IPS DF 19.7 (cell line): Measurements from ENCODE around the gene FLRT2.

ENCODE experiments used
- DNase-seq: peaks from one replicate; pipeline ENCODE4 v3.0.0-alpha.2; 2013; ENCODE audit warnings: low read depth, low spot score

FLRT2 gene

DNA sequence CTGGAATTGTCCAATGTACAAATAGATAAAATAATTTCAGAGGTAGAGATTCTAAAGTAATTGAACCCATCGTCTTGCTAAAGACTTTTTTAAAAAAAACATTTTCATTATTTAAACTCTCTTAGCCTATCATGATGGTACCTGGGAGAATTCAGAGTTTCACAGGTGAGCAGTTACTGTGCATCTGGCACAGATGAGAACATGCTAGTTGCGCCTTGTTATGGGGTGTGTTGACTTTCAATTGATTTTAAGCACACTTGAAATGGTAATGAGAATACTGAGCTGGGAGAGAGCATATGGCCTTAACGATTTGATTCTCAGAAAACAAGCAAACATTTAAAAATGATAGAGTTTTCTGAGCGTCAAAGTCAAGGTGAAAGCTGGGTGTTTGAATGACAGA is 66.6 kb downstream of the FLRT2 start:
- DNase-seq = no peak

DNA sequence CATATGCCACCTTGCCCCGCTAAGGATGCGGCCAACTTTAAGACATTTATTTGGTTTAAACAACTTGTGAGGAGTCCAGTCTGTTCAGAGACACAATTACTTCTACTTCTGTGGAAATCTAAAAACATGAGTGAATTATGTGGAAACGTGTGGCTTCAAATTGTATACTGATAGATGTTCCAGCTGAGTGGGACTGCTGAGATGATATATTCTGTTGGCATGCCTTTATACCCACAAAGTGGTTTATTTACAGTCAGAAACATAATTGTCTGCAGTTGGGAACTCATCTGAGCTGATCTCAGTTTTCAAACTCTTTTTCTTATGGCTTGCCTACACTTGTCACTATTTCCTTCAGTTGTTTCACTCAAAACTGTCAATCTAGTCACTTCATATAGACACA is 67.8 kb downstream of the FLRT2 start:
- no peak for DNase-seq

GRCh38 chr14:85599939-85600338 is 70.0 kb downstream of the FLRT2 start:
- DNase-seq = no peak

DNA sequence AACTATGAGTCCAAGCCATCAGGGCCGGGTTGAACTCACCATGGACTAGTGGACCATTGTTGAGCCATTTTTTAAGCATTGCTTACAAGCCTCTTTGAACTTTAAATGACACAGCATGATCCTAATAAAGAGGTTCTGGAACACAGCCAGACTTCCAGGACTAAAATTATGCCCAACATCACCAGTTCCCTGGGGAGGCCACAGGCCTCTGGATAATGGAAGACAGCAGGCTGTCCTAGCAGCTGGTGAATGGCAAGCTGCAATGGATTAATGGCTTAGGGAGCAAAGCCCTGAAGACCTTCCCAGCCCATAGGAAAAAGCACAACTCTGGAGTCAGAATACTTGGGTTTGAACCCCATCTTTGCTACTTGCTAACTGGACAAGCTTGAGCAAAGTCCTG is 71.3 kb downstream of the FLRT2 start:
- DNase-seq = no peak

- DNase-seq = no peak
These were observed 71.7 kb downstream of the FLRT2 start for GRCh38 chr14:85601690-85602089.

- no peak for DNase-seq
These were observed 72.4 kb downstream of the FLRT2 start for GRCh38 chr14:85602345-85602744.

DNA sequence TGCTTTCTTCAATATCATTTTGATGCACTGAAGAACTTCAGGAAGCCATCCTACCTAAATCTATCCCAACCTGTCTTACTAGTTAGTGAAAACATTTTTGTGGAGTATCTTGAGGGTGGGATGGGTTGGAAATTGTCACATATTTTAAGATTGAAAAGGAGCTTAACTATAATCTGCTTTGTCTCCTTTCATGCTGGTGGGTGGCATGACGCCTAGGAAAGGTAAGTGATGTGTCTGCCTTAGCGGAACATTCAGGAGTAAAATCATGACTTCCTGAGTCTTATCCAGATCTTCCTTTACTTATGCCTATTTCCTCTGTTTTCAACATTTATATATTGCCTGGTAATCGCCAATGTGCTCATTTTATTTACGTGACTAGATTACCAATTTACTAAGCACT is 74.1 kb downstream of the FLRT2 start:
- DNase-seq = no peak

DNA sequence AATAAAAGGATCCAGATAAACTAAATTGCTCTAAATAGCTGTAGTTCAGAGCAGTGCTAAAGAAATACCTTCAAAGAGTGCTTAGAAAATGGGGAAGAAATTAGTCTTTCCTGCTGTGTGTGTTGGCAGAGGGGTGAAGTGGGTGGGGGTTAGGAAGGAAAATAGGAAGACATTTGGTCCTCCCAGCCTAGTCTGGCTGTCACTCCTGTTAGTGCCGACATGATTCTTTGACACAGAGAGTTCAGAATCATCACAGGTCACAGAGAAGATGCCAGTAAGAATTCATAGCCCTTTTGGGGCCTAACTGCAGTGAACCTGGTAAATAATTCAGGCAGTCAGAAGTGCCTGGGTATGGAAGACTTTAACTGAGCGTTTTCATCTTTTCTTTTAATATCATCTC is 74.8 kb downstream of the FLRT2 start:
- no peak for DNase-seq

- DNase-seq = no peak
These were observed 77.7 kb downstream of the FLRT2 start for GRCh38 chr14:85607651-85608081.

DNA sequence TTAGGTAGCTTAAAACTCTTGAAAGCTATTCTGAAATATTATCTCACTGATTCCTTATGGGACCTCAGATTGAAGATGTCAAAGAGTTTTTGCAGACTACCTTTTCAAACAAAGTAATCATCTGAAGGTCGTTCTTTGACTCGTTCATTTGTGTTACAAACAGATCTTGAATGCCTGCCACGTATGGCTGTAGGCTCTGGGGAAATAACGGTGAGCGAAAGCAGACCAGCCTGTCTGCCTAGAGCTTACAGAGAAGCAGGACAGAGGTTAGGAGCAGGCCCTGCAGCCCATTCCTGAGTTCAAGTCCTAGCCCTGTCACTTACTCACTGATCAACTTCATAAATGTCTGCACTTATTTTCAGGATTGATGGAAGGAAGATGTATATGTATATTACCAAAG is 83.6 kb downstream of the FLRT2 start:
- DNase-seq = no peak

DNA sequence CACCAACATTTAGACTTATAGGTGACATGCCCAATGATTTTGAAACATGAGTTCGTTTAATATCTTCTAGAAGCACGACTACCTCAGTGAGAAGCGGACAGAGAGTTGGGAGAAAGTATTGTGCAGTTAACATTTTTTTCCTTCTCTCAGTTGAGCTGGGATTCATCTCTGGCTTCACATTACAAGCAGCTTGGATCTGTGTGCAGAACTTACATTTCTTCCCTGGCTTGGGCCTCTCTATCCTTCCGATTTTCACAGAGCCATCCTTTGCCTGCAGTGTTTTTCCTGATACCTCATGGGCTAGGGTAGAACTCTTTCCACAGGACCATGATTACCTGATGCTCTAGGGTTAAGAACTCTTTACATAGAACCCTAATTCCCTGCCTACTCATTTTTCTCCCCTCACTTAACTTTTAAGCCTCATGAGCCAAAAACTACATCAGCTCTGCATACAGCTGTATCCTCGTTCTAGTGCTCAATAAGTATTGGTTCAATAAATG is 86.5 kb downstream of the FLRT2 start:
- DNase-seq = no peak

DNA sequence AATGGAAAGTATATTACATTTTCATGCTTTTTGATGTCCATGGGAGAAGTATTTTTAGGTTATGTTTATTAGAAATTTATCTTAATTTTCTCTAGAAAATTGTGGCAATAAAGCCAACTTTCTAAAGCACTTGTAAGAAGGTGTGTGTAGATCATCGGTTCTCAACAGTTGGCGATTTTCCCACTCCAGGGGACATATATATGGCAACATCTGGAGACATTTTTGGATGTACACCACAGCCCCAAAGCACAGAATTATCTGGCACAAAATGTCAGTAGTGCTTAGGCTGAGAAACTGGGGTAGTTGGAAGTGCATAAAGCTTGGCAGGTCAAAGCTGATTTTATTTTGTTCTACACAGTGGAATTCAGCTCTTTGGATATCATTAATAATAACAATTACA is 86.9 kb downstream of the FLRT2 start:
- DNase-seq = no peak

DNA sequence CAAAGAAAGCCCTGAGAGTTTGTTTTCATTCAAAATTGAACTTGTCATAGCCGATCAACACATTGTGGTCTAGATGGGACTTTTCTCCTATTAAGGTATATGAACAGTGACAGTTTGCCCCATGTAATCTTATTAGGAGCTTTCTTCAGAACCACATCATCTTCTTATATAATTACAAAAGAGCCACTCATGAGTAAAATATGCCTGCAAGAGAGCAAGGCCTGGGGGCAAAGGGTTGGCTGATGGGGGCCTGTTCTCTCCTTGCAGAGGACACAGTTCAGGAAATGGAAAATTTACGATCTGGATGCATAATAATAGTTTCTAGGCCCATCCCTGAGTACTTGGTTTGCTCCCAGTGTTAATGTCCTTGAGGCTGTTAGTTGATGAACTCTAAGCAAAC is 87.8 kb downstream of the FLRT2 start:
- no peak for DNase-seq

DNA sequence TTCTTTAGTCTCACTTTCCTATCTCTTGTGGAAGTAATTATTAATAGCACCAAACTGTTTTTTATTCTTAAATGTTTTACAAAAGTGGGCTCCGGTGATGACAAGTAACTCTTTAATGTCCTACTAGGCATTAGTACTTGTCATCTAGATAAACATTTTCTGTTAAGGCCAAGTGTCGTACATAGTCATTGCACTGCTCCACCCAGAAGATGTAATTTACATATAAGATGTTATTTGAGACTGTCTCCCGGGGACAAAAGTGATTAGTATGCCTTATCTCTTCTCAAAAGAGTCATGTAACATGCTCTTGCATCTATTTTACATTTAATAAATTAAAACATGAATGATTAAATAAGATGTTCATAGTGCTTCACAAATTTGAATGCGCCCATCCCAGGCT is 88.4 kb downstream of the FLRT2 start:
- no peak for DNase-seq

DNA sequence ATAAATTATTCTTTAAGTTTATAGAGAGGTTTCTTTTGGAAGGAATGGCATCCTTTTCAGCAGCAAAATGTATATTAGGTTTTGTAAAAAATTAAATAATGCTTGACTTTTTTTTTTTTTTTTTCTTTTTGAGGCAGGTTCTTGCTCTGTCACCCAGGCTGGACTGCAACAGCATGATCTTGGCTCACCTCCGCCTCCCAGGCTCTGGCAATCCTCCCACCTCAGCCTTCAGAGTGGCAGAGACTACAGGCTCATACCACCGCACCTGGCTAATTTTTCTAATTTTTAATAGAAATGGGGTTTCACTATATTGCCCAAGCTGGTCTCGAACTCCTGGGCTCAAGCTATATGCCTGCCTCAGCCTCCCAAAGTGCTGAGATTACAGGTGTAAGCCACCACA is 89.0 kb downstream of the FLRT2 start:
- no peak for DNase-seq

GRCh38 chr14:85619851-85620250 is 89.9 kb downstream of the FLRT2 start:
- DNase-seq = no peak

GRCh38 chr14:85620947-85621346 is 91.0 kb downstream of the FLRT2 start:
- DNase-seq = no peak

GRCh38 chr14:85622106-85622505 is 92.2 kb downstream of the FLRT2 start:
- no peak for DNase-seq

GRCh38 chr14:85622986-85623685 is 93.2 kb downstream of the FLRT2 start:
- DNase-seq = no peak

DNA sequence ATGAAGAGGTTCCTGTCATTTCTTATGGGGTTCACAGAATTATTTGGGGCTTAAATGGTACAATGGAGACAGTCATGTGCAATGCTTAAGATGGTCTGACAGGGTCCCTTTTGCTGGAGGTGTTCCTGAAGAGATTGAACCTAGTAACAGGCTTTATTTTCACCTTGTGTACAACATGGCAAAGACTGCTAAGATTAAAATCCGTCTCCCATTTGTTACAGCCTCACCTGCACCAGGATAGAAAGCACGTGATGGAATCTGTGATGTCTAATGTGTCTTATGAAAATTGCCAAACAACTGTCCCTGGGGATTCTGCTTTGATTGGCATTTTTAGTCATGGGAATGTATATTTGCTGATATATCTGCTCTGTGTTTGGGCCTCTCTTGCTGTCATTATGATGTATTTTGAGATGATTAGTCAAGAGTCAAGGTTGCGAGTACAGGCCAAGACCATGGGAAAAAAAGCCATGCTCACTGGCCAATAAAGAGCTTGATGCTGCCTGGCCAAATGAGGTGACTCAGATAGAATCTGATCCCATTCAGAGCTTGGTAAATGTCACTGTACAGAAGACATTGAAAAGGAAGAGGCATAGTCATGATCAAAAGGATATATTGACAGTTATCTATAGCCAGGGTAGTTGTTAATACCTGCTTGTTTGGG is 96.1 kb downstream of the FLRT2 start:
- DNase-seq = no peak

- DNase-seq = no peak
These were observed 104.3 kb downstream of the FLRT2 start for GRCh38 chr14:85634205-85634604.

DNA sequence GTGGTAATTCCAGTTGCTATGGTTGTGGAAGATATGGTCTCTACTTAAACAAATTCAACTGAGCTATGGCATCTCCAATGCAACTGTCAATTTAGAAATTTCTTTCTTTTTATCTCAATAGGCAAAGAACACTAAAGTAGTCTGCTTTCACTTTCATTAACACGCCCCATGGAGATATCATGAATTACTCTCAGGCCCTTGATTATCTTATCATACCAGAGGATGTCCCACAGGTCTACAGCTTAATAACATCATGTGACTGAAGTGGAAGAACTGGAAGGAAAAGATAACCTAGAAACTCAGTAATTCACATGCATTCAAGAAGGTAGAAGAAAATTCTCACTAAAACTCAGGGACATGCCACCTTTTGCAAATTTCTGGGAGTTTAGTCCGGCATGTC is 114.3 kb downstream of the FLRT2 start:
- no peak for DNase-seq

GRCh38 chr14:85653029-85653428 is 123.1 kb downstream of the FLRT2 start:
- no peak for DNase-seq
